ENCODE results near the gene SORCS2. TPM values are rescaled to one million over a fixed set of nuclear protein-coding genes. Genes with fewer than 3 reads are reported as not detected.

SORCS2 gene
- total RNA-seq, 6 donors from 2014 or later = 2.2 to 28.3 (median 7.2) TPM

DNA sequence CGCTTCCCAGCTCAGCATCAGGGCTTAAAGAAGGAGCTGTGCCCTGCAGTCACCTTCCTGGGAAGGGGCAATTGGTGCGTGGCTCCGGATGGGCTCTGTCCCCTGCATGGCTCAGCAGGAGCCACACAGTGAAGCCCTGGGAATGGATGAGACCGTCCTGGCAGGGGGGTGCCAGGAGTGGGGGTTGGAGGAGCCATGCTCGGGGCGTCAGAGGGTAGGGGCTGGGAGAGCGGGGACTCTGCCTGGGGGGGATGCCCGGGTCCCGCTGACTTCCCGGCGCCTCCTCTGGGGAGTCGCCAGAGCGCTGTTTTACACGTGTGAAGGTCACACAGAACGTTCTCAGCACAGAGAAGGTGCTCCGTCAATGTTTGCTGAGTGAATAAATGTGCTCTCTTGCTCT, 563.2 kb downstream of the SORCS2 start:
- ATAC-seq (ENCODE audit: low FRiP score in 2 of 2) (no peak), DNase-seq (no peak)
- Histone ChIP-seq H3K9me3 (no peaks in the 10 kb centered on the region), H3K4me3 (no peak overlapping the region), H3K27me3 (no peaks in the 10 kb centered on the region), H3K4me1 (no peaks in the 10 kb centered on the region), H3K36me3 (no peaks in the 10 kb centered on the region), H3K27ac (no peak overlapping the region)
- 88 to 89% methylated on average over 12 to 15 of the region's 16 CpGs for WGBS, 2 donors
- TF ChIP-seq, protein P1, sequence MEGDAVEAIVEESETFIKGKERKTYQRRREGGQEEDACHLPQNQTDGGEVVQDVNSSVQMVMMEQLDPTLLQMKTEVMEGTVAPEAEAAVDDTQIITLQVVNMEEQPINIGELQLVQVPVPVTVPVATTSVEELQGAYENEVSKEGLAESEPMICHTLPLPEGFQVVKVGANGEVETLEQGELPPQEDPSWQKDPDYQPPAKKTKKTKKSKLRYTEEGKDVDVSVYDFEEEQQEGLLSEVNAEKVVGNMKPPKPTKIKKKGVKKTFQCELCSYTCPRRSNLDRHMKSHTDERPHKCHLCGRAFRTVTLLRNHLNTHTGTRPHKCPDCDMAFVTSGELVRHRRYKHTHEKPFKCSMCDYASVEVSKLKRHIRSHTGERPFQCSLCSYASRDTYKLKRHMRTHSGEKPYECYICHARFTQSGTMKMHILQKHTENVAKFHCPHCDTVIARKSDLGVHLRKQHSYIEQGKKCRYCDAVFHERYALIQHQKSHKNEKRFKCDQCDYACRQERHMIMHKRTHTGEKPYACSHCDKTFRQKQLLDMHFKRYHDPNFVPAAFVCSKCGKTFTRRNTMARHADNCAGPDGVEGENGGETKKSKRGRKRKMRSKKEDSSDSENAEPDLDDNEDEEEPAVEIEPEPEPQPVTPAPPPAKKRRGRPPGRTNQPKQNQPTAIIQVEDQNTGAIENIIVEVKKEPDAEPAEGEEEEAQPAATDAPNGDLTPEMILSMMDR (IDR thresholded peaks at IDR 0.05) = no peak
- no peak for TF ChIP-seq POLR2AphosphoS5 (IDR thresholded peaks at IDR 0.05)
- TF ChIP-seq EP300 (IDR thresholded peaks at IDR 0.05) = no peak
- no peak for TF ChIP-seq POLR2A (IDR thresholded peaks at IDR 0.05)

DNA sequence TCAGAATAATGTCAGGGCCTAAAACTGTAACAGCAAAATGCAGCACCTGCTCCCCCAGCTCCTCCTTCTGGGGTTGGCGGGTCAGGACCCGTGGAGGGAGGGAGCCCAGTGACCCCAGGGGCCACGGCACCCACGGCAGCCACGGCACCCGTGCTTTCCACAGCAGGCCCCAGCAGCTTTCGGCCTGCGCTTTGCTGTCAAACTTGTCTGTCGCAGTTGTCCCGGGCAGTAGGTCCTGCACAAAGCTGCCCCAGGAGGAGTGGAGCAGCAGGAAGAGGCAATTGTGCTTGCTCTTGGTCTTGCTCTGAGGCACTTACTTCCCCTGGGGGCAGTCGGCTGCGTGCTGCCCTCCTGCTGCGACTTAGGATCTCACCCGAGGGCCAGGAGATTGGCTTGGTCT, 563.7 kb downstream of the SORCS2 start:
- no peaks in the 10 kb centered on the region for H3K9me3 ChIP-seq
- 88% methylated on average over 8 of the region's 14 CpGs; no CpG with 5 or more reads in 1 of the 2 donors for WGBS, 2 donors
- H3K4me3 ChIP-seq = no peak overlapping the region
- no peak for DNase-seq
- no peaks in the 10 kb centered on the region for H3K36me3 ChIP-seq
- no peak for ATAC-seq (ENCODE audit: low FRiP score in 2 of 2)
- TF ChIP-seq POLR2A (IDR thresholded peaks at IDR 0.05) (no peak), POLR2AphosphoS5 (IDR thresholded peaks at IDR 0.05) (no peak), EP300 (IDR thresholded peaks at IDR 0.05) (no peak)
- TF ChIP-seq, protein P1 (IDR thresholded peaks at IDR 0.05) = no peak
- H3K27me3 ChIP-seq = no peaks in the 10 kb centered on the region
- H3K27ac ChIP-seq = no peak overlapping the region
- no peaks in the 10 kb centered on the region for H3K4me1 ChIP-seq

DNA sequence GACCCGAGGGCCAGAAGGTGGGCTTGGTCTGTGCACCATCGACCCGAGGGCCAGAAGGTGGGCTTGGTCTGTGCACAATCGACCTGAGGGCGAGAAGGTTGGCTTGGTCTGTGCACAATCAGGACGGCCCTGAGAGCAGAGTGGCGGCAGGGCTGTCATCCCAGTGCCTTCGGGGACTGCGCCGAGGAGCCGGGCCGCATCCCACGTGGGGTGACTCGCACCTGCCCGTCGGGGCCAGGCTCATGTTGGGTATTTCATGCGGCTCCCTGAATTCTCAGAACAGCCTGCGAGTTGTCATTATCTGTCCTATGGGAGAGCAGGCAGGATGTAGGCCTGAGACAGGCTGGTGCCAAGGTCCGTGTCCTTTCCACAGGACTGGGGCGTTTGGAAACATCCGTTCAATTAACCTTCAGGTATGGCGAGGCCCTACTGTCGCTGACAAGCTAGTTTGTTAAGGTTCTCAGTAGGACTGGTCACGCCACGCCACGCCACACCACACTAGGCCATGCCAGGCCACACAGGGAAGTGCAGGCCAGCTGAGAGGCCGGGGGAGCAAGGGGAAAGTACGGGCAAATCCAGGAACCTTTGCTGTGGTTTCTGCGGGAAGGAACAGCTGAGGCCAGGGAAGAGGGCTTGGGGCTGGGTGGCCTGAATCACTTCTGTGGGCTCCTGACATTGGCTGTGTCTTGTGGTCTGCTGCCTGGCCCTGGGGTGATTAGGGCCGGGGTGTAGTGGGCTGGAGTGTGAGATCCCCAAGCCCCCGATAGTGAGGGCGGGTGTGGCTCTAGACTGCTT, 564.4 kb downstream of the SORCS2 start:
- no peak for DNase-seq
- no peaks in the 10 kb centered on the region for H3K4me1 ChIP-seq
- no peaks in the 10 kb centered on the region for H3K27me3 ChIP-seq
- H3K4me3 ChIP-seq = no peak overlapping the region
- no peaks in the 10 kb centered on the region for H3K9me3 ChIP-seq
- H3K36me3 ChIP-seq = no peaks in the 10 kb centered on the region
- no peak for ATAC-seq (ENCODE audit: low FRiP score in 2 of 2)
- 88 to 95% methylated on average over 24 to 29 of the region's 32 CpGs for WGBS, 2 donors
- TF ChIP-seq EP300 (IDR thresholded peaks at IDR 0.05) (no peak), POLR2A (IDR thresholded peaks at IDR 0.05) (no peak), POLR2AphosphoS5 (IDR thresholded peaks at IDR 0.05) (no peak)
- TF ChIP-seq, protein P1 (IDR thresholded peaks at IDR 0.05) = no peak
- H3K27ac ChIP-seq = no peak overlapping the region

DNA sequence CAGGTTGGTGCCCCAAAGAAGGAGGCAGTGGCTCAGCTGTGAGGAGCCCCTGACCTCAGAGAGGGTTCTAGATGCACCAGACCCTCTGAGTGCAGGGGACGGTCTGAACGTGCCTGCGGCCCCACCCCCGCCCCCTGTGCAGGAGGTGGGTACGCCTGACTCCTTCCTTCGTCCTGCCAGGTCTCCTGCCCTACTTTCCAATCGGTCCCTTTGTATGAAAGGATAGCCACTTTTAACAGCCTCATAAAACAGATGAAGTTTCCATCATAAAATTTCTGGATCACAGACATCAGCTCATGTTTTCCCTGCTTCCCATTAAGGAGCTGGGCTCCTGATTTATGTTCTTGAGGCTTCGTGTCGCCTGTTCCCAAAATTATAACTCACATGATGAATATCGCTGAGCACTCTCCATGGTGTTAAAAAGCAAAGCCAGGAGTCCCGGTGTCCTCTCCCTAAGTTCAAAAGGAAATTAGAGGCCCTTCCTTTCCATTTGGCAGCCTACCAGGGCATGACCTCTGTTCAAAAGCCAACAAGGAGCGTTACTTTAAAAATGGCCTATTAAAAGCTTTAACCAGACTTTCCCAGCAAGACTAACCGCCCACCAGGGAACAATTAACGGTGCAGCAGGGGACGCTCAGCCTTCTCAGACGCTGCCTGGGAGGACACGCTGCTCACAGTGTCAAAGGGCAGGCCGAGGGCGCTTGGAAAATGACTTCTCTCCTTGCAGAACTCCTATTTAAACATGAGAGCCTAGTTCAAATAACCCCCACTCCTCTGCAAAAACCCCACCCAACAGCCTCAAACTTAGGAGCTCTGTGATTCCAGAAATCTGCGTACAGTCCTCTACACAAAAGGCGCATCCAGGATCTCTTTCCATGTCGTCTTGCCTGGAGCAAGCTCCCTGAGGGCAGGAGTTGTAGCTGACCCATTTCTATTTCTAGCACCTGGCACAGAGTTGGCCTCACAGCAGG, 565.4 kb downstream of the SORCS2 start:
- no peaks in the 10 kb centered on the region for H3K9me3 ChIP-seq
- DNase-seq = no peak
- no peak for ATAC-seq (ENCODE audit: low FRiP score in 2 of 2)
- TF ChIP-seq POLR2A (IDR thresholded peaks at IDR 0.05) (no peak), POLR2AphosphoS5 (IDR thresholded peaks at IDR 0.05) (no peak), EP300 (IDR thresholded peaks at IDR 0.05) (no peak)
- TF ChIP-seq, protein P1 (IDR thresholded peaks at IDR 0.05) = no peak
- peaks cover 0 to 8% (median 0%) of the 10 kb centered on the region in 4 donors for H3K36me3 ChIP-seq
- H3K27ac ChIP-seq = no peak overlapping the region
- H3K27me3 ChIP-seq = no peaks in the 10 kb centered on the region
- 72 to 79% methylated on average over 22 of the region's 22 CpGs for WGBS, 2 donors
- H3K4me1 ChIP-seq = no peaks in the 10 kb centered on the region
- no peak overlapping the region for H3K4me3 ChIP-seq
